CD4-positive, alpha-beta T cell (primary cell): ENCODE results near the gene CNMD. TPM values are rescaled to one million over a fixed set of nuclear protein-coding genes. Genes with fewer than 3 reads are reported as not detected.

Experiments used
- ATAC-seq: fragments of 200-7000 bp; cut with Tn5 transposase; one replicate; pipeline ENCODE4 v1.10.0; 2022; ENCODE audit warnings: mild to moderate bottlenecking; ENCODE audit not compliant: poor library complexity
- CTCF ChIA-PET: fragments of 350-600 bp; sonication (Branson Sonifier 250); formaldehyde crosslinking; loops from one replicate; lab custom pipeline; 2021; ENCODE audit warnings: antibody characterized with exemption, inconsistent platforms; lab: Charles Lee
- POLR2A ChIA-PET: fragments of 350-600 bp; sonication (Branson Sonifier 250); formaldehyde crosslinking; loops from one replicate; lab custom pipeline; 2021; ENCODE audit warnings: antibody characterized with exemption, inconsistent platforms; lab: Charles Lee
- DNase-seq, 14 experiments: peaks; one replicate each; pipeline ENCODE4 v3.0.0-alpha.2; 2013 to 2020; ENCODE audit warnings: mixed read lengths in 2 of 14
- H3K27ac ChIP-seq, 2 donors: one replicate each; pipeline versions ENCODE4 v1.5.1 to v1.7.0; 2013; ENCODE audit warnings: low read length in 2 of 2, low read depth in 1 of 2, mild to moderate bottlenecking in 1 of 2
- H3K27me3 ChIP-seq, 2 experiments: 1 replicate in 1 of 2; 2 replicates in 1 of 2; pipeline versions ENCODE4 v1.6.1 to v1.7.0; 2013; ENCODE audit warnings: low read length in 2 of 2, control low read depth in 1 of 2, mild to moderate bottlenecking in 1 of 2, moderate library complexity in 1 of 2; ENCODE audit not compliant: insufficient read depth in 2 of 2, control insufficient read depth in 1 of 2
- H3K36me3 ChIP-seq: one replicate; pipeline ENCODE4 v1.6.1; 2013; ENCODE audit warnings: low read length, control low read depth; ENCODE audit not compliant: insufficient read depth
- H3K4me1 ChIP-seq: one replicate; pipeline ENCODE4 v1.6.1; 2013; ENCODE audit warnings: low read length, control low read depth; ENCODE audit not compliant: insufficient read depth
- H3K4me3 ChIP-seq: one replicate; pipeline ENCODE4 v1.5.1; 2013; ENCODE audit warnings: mild to moderate bottlenecking, low read length, moderate library complexity
- H3K9me3 ChIP-seq, 2 experiments: 1 replicate in 1 of 2; 2 replicates in 1 of 2; pipeline versions ENCODE4 v1.6.1 to v1.7.0; 2013; ENCODE audit warnings: low read length in 2 of 2, mild to moderate bottlenecking in 2 of 2, control low read depth in 1 of 2, moderate library complexity in 1 of 2; ENCODE audit not compliant: control insufficient read depth in 1 of 2, insufficient read depth in 1 of 2
- H3K27ac Mint-ChIP-seq: one replicate; pipeline ENCODE4 v1.8.0; 2020; ENCODE audit warnings: mixed read lengths
- H3K27me3 Mint-ChIP-seq: one replicate; pipeline ENCODE4 v1.8.0; 2021; ENCODE audit warnings: mixed read lengths
- H3K36me3 Mint-ChIP-seq: one replicate; pipeline ENCODE4 v1.8.0; 2021; ENCODE audit warnings: low read depth, mixed read lengths
- H3K4me1 Mint-ChIP-seq: one replicate; pipeline ENCODE4 v1.8.0; 2021; ENCODE audit warnings: low read depth, mixed read lengths
- H3K4me3 Mint-ChIP-seq: one replicate; pipeline ENCODE4 v1.8.0; 2020; ENCODE audit warnings: mild to moderate bottlenecking, mixed read lengths
- H3K9me3 Mint-ChIP-seq: one replicate; pipeline ENCODE4 v1.8.0; 2020; ENCODE audit warnings: mixed read lengths
- intact Hi-C, 2 experiments: fragments of 100-400 bp; cut with DNase I in 1 of 2; cut with micrococcal nuclease in 1 of 2; formaldehyde crosslinking; loops; one replicate each; pipeline versions ENCODE4 v1.15.1 to v1.9.0; 2023 to 2025; cut with DNase I, micrococcal nuclease
- total RNA-seq, 174 experiments: library from RNA in 2 of 174; stranded (reverse) in 2 of 174; gene quantifications; one replicate each; pipeline ENCODE4 v1.2.3 and lab custom pipeline; 2021 to 2026
- TF ChIP-seq, protein P1 (sequence below): fragments of 200-600 bp; IDR thresholded peaks from one replicate; pipeline ENCODE4 v1.8.0; 2022; ENCODE audit warnings: antibody characterized with exemption, mild to moderate bottlenecking

Gene CNMD
- total RNA-seq, 2 experiments from 2014 or later, result not detected

DNA sequence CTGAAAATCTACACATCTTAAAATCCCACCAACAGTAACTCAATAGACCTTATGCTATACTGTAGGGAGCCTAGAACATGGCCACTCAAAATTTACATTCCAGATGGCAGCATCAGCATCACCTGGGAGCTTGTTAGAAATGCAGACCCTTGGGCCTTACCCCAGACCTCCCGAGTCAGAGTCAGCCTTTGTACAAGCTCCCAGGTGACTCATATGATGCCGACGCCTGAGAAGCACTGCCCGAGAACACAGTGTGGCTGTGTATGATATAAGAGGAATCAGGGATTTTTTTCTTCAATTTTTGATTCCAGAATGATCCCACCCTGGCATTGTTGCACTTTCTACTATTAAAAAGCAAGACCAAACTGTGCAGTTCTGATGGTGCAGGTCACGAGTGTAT, 35.9 kb upstream of the CNMD start:
- Histone ChIP-seq H3K4me3 (no peak overlapping the region), H3K9me3 (no peaks in the 10 kb centered on the region), H3K27ac (no peak overlapping the region), H3K27me3 (peaks cover 6 to 16% of the 10 kb centered on the region in 2 experiments), H3K4me1 (no peaks in the 10 kb centered on the region), H3K36me3 (no peaks in the 10 kb centered on the region)
- DNase-seq (no peak), ATAC-seq (no peak)
- intact Hi-C loops, result no loop called here
- no peaks in the 10 kb centered on the region for H3K4me1 Mint-ChIP-seq
- H3K36me3 Mint-ChIP-seq, result no peaks in the 10 kb centered on the region
- no peaks in the 10 kb centered on the region for H3K9me3 Mint-ChIP-seq
- no peak overlapping the region for H3K4me3 Mint-ChIP-seq
- POLR2A ChIA-PET, result no interaction called here
- H3K27me3 Mint-ChIP-seq, result peaks cover 35% of the 10 kb centered on the region
- CTCF ChIA-PET, result no interaction called here
- H3K27ac Mint-ChIP-seq, result no peak overlapping the region
- TF ChIP-seq, protein P1, sequence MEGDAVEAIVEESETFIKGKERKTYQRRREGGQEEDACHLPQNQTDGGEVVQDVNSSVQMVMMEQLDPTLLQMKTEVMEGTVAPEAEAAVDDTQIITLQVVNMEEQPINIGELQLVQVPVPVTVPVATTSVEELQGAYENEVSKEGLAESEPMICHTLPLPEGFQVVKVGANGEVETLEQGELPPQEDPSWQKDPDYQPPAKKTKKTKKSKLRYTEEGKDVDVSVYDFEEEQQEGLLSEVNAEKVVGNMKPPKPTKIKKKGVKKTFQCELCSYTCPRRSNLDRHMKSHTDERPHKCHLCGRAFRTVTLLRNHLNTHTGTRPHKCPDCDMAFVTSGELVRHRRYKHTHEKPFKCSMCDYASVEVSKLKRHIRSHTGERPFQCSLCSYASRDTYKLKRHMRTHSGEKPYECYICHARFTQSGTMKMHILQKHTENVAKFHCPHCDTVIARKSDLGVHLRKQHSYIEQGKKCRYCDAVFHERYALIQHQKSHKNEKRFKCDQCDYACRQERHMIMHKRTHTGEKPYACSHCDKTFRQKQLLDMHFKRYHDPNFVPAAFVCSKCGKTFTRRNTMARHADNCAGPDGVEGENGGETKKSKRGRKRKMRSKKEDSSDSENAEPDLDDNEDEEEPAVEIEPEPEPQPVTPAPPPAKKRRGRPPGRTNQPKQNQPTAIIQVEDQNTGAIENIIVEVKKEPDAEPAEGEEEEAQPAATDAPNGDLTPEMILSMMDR, result no peak

DNA sequence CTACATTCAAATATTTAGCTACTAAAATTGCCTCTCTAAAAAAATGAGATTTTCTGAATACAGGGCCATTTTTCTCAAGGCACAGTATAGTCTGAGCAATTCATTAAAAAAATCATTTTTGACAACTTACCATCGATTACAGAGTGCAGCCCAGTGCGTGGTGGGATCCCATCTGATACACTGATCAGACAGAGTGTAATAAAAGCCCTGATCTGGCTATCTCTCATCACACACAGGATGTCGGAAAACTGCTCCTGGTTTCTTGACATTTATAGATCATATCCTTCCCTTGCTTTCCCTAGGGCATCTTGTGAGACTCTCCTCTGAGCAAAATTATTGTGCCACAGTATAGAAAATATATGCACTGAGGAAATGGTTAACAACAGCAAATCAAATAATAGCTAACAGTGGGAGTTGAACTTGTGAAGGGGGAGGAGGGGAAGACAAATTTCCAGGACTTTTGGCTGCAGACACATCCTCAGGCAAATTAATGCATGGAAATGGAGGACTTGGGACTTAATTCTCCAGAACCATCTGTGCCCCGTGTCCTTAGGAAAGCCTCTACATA, 28.4 kb upstream of the CNMD start:
- H3K27me3 ChIP-seq, result peaks cover 0 to 9% of the 10 kb centered on the region in 2 experiments
- Mint-ChIP-seq H3K27ac (no peak overlapping the region), H3K27me3 (peaks cover 17% of the 10 kb centered on the region), H3K4me3 (no peak overlapping the region), H3K9me3 (peaks cover 3% of the 10 kb centered on the region), H3K36me3 (no peaks in the 10 kb centered on the region), H3K4me1 (no peaks in the 10 kb centered on the region)
- intact Hi-C loops, result no loop called here
- no peak overlapping the region for H3K27ac ChIP-seq
- no peaks in the 10 kb centered on the region for H3K36me3 ChIP-seq
- ATAC-seq (no peak), DNase-seq (no peak)
- CTCF ChIA-PET, result no interaction called here
- H3K4me1 ChIP-seq, result no peaks in the 10 kb centered on the region
- H3K9me3 ChIP-seq, result no peaks in the 10 kb centered on the region
- H3K4me3 ChIP-seq, result no peak overlapping the region
- TF ChIP-seq, protein P1, result no peak
- POLR2A ChIA-PET, result no interaction called here

DNA sequence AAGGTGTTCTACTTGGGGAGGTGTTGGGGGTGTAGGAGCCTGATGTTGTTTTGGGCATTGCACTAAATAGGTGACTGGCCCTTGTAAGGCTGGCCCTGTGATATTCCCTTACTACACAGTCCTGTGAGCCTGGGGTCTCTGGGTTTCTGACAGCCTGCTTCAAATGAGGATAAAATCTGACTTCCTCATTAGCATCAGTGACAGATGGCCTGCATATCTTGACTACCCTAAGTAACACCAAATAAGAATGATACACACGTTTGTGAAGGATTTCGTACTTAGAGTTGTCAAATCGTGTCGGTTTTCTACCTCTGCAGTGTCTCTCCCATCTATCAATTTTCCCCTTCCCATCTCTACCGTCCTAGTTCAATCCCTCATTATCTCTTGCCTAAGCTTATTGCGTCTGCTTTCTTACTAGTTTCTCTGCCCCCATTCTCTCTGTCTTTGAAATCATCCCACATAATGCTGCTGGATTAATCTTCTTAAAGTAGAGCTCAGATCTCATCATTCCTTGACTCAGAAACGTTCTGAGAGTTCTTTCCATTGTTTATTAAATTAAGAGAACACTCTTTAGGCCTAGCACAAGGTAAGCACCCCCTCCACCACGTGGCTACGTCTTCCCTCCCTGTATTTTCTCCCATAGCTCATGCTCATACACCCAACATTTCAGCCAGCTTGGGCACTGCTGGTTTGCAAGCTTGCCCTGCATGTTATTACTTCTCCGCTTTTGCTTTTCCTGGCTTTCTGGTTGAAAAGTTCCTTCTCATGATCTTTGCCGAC, 26.2 kb upstream of the CNMD start:
- TF ChIP-seq, protein P1, result no peak
- ChIA-PET CTCF (no interaction called here), POLR2A (no interaction called here)
- H3K27ac ChIP-seq, result no peak overlapping the region
- H3K4me1 ChIP-seq, result no peaks in the 10 kb centered on the region
- H3K36me3 Mint-ChIP-seq, result no peaks in the 10 kb centered on the region
- H3K27me3 Mint-ChIP-seq, result peaks cover 15% of the 10 kb centered on the region
- ATAC-seq (no peak), DNase-seq (no peak)
- peaks cover 0 to 2% of the 10 kb centered on the region in 2 experiments for H3K27me3 ChIP-seq
- no peak overlapping the region for H3K4me3 Mint-ChIP-seq
- no peaks in the 10 kb centered on the region for H3K36me3 ChIP-seq
- intact Hi-C loops, result no loop called here
- no peak overlapping the region for H3K4me3 ChIP-seq
- no peaks in the 10 kb centered on the region for H3K9me3 ChIP-seq
- H3K9me3 Mint-ChIP-seq, result peaks cover 3% of the 10 kb centered on the region
- H3K4me1 Mint-ChIP-seq, result no peaks in the 10 kb centered on the region
- H3K27ac Mint-ChIP-seq, result no peak overlapping the region
